Stimulated activated CD8-positive, alpha-beta memory T cell treated with anti-CD3 and anti-CD28 coated beads, Interleukin-4, amount 100 ng/mL, for 4 hours (primary cell): ENCODE results near the gene MPHOSPH8.
"Not testable (repeated sequence)": the region's sequence is repeated elsewhere in the genome, so short reads cannot be mapped to it uniquely, and the experiment has no call there.

ENCODE experiments used
- DNase-seq, 2 donors: peaks; one replicate each; pipeline ENCODE4 v3.0.0-alpha.2; 2020; ENCODE audit warnings: low read depth in 2 of 2, low spot score in 1 of 2

The MPHOSPH8 gene

GRCh38 chr13:19681517-19681916 is 48.1 kb downstream of the MPHOSPH8 start:
- no peak for DNase-seq

- DNase-seq = no peak
Measured at GRCh38 chr13:19685034-19685433, 51.6 kb downstream of the MPHOSPH8 start.

DNA sequence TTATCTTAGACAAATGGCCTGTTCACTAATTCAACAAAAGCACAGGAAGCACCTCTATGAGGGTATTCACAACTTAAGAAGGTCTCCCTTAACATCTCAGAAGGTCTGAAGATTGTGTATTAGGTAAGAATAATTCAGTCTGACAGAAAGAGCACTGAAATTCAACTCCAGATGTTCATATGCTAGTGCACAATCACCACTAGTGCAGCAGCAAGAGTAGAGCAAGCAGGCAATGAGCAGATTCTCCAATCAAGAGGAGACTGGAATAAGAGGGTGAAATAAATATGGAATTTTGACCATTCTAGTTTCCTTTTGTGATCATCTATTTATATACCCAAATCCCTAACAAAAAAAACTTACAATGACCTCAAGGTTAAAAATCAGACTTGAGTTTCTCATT is 52.0 kb downstream of the MPHOSPH8 start:
- no peak for DNase-seq

DNA sequence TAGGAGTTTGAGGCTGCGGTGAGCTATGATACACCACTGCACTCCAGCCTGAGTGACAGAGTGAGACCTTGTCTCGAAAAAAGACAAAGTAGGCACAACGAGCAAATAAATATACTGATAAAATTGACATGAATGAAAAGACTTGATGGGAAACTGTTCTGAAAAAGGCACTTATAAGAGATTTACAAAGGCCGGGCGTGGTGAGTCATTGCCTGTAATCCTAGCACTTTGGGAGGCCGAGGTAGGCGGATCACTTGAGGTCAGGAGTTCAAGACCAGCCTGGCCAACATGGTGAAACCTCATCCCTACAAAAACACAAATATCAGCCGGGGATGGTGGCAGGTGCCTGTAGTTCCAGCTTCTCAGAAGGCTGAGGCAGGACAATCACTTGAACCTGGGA is 58.0 kb downstream of the MPHOSPH8 start:
- DNase-seq = not testable (repeated sequence)

GRCh38 chr13:19695428-19695827 is 62.0 kb downstream of the MPHOSPH8 start:
- no peak for DNase-seq

- no peak for DNase-seq
Measured at GRCh38 chr13:19695829-19696228, 62.4 kb downstream of the MPHOSPH8 start.

DNA sequence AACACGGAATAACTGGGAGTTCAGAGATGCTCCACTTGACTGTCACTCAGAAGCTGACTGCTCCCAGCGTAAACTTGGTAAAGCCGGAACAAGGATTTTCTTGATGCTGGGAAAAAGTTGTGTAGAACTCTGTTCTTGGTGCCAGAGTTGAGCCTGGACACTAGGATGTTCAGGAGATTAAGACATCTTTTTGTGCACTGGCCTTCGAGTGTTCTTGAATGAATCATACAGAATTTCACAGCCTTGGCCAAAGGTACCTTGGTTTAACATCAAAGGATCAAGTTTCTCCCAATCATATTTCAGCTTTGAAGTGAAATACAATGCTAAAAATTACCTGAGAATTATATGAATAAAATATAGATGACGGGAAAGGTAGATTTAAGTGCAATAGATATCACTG is 67.5 kb downstream of the MPHOSPH8 start:
- not testable (repeated sequence) for DNase-seq

DNA sequence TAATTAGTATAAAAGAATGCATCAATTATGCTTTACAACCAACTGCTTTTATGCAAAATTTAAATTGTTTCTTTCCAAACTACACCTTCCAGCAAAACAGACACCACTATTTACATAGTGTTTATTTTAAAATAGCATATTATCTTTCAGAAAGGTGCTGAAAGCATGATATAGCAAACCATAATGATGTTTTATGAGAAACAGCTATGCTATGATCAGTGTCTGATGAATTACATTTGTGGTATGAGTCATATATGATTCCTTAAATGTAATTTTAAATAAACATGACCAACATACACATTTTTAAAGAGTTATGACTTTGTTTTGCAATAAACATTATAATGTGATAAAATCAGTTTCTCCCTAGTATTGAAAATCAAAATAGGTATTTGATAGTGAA is 68.2 kb downstream of the MPHOSPH8 start:
- not testable (repeated sequence) for DNase-seq

DNA sequence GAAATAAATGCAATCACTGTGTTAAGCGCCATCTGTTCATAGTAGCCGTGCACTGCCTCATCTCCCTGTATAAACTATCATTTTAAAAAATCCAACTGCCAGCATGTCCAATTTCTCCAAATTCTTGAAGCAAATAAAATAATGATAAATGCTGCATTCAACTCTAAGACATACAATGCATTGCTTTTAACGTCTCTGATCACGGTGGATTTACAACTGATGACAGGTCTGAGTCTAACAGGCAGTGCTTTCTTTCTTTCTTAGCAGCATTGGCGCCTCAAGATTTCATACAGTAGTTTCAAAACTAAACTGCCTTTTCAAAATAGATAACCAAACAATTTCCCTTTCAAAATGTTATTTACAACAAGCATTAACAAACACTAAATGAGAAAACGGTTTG is 70.8 kb downstream of the MPHOSPH8 start:
- not testable (repeated sequence) for DNase-seq

- not testable (repeated sequence) for DNase-seq
Measured at GRCh38 chr13:19709039-19709438, 75.6 kb downstream of the MPHOSPH8 start.

- DNase-seq = not testable (repeated sequence)
Measured at GRCh38 chr13:19709782-19710181, 76.3 kb downstream of the MPHOSPH8 start.

GRCh38 chr13:19713186-19713965 is 79.9 kb downstream of the MPHOSPH8 start:
- no peak for DNase-seq

DNA sequence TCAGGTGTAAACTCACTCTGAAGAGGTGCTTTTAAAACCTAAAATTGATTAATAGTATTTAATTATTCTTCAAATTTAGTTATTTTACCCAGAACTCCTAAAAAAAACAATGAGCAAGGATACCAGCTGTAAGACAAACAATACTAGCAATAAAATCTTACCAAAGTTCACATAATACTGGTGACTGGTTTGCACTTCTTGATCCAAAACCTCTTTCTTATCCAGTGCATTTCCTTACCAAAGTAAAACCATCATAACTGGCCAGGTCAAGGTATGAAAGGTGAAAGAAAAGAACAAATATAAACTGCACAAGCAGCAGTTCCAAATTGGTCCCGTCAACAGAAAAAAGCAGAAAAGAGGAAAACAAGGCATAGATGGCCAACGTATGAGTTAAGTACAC is 86.6 kb downstream of the MPHOSPH8 start:
- DNase-seq = no peak
